22Rv1 (cell line): ENCODE data around the gene RSRC1.

Experiments
- H3K27ac ChIP-seq: fragments of 450-650 bp; 2 replicates; pipeline ENCODE4 v1.5.1; 2017
- CTCF ChIP-seq: fragments of 450-650 bp; IDR thresholded peaks from 2 replicates; pipeline ENCODE4 v1.5.1; 2017; ENCODE audit warnings: mild to moderate bottlenecking
- ZFX ChIP-seq: fragments of 450-650 bp; IDR thresholded peaks from 2 replicates; pipeline ENCODE4 v1.6.1; 2017; ENCODE audit warnings: antibody characterized with exemption, borderline replicate concordance

The RSRC1 gene

GRCh38 chr3:158354713-158355112 is 244.8 kb downstream of the RSRC1 start:
- H3K27ac ChIP-seq = no peak overlapping the region

GRCh38 chr3:158355623-158356588 is 246.0 kb downstream of the RSRC1 start:
- no peak for TF ChIP-seq CTCF
- TF ChIP-seq ZFX = no peak
- H3K27ac ChIP-seq = no peak overlapping the region

More at GRCh38 chr3:158354713-158355112, 244.8 kb downstream of the RSRC1 start:
- TF ChIP-seq CTCF = no peak

GRCh38 chr3:158359339-158359738 is 249.4 kb downstream of the RSRC1 start:
- H3K27ac ChIP-seq = no peak overlapping the region
- no peak for TF ChIP-seq CTCF
- TF ChIP-seq ZFX = no peak

GRCh38 chr3:158360756-158361448 is 251.0 kb downstream of the RSRC1 start:
- no peak overlapping the region for H3K27ac ChIP-seq

GRCh38 chr3:158368271-158368670 is 258.4 kb downstream of the RSRC1 start:
- H3K27ac ChIP-seq = no peak overlapping the region
- TF ChIP-seq ZFX (no peak), CTCF (no peak)

More at GRCh38 chr3:158360756-158361448, 251.0 kb downstream of the RSRC1 start:
- TF ChIP-seq CTCF (no peak), ZFX (no peak)

- TF ChIP-seq CTCF = no peak
- no peak for TF ChIP-seq ZFX
- H3K27ac ChIP-seq = no peak overlapping the region
These were observed 259.4 kb downstream of the RSRC1 start for GRCh38 chr3:158369279-158369678.

GRCh38 chr3:158379517-158379916 is 269.6 kb downstream of the RSRC1 start:
- no peak overlapping the region for H3K27ac ChIP-seq
- TF ChIP-seq CTCF (no peak), ZFX (no peak)
